ENCODE measurements around the gene TEX35.

The TEX35 gene

GRCh38 chr1:178512566-178513277, at the start of gene TEX35:
TSS of gene TEX35 (plus strand) at chr1:178513109. CDS start at chr1:178513189, 80 bp downstream.
- no peak within 1 kb of the TSS for H3K4me3 ChIP-seq (ENCODE audit: low read length)
- no peak for TF ChIP-seq ZNF274 (IDR thresholded peaks at IDR 0.05; ENCODE audit: low read depth, low read length)

DNA sequence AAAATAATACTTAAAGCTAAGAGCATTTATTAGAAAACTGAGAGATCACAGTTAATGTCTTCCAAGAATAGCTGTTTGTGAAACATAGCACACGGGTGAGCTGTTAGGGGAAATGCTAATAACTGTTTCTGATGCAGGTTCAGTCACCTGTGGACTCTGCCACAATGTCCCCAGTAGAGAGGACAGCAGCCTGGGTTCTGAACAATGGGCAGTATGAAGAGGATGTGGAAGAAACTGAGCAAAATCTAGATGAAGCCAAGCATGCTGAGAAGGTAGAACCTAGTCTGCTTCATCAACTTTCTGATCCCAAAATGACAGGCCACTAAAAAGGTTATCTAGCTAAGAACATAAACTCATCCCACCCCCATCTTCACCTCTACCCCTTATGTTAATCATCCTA, 48.8 kb upstream of the TEX35 start:
- TF ChIP-seq ZNF274 (IDR thresholded peaks at IDR 0.05; ENCODE audit: low read depth, low read length): no peak
- H3K4me3 ChIP-seq (ENCODE audit: low read length): no peak overlapping the region

DNA sequence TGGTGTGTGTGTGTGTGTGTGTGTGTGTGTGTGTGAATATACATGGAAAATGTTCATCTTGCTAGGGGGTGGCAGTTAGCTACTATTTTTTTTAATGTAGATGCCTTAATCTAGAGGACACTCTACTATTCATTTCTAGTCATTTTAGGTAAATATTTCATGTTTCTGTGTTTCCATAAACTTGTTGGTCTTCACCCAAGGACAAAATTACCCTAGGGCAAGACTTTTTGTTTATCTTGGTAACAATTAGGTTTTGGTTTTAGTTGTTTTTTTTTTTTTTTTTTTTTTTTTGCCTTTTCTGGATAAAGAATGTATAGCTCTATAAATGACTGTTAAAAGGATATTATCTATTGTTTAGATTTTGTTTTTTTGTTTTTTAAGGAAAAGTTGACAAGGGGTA, 48.3 kb upstream of the TEX35 start:
- no peak overlapping the region for H3K4me3 ChIP-seq (ENCODE audit: low read length)
- TF ChIP-seq ZNF274 (IDR thresholded peaks at IDR 0.05; ENCODE audit: low read depth, low read length): no peak

GRCh38 chr1:178465011-178465410, 47.9 kb upstream of the TEX35 start:
- TF ChIP-seq ZNF274 (IDR thresholded peaks at IDR 0.05; ENCODE audit: low read depth, low read length): no peak
- no peak overlapping the region for H3K4me3 ChIP-seq (ENCODE audit: low read length)

DNA sequence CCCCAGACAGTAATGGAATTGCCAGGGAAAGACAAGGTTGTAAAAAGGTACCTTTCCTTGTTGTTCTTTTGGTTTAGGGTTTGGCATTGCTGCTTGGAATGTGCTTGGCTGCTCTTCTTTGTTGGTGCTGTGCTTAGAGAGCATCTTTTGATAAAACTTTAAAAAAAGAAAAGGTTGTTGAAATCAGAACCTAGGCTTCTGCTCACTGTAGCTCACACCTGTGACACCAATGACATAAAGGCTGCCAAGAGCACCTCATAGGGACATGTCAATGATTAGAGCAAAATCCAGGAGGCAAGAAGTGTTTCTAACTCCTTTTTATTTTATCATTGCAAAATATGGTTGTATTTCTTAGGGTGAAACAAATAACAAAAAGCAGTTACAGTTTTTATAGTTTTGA, 45.1 kb upstream of the TEX35 start:
- no peak overlapping the region for H3K4me3 ChIP-seq (ENCODE audit: low read length)
- TF ChIP-seq ZNF274 (IDR thresholded peaks at IDR 0.05; ENCODE audit: low read depth, low read length): no peak

DNA sequence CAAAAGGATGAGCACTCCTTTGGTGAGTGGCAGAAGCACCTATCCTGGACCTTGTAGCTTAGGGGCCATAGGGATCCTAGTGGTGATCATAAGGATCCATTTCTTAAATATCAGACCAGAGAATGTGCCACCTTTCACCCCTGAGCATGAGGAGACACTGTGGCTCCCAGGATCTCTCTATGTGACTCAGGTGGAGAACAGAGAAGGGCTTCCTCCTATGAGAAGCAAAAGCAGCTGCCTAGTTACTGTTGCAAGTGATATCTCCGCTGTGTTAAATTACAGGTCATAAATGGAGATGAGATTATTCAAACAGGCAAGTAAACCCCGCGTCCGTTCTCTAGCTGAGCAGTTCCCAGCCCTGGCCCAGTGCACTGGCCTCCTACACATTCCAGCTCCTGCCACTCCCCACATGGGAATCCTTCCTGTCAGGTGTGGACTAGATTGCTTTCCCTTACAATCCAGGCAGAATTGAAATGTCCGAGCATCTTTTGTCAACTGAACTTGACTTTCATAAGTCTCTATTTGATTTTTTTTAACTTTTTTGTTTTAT, 42.4 kb upstream of the TEX35 start:
- TF ChIP-seq ZNF274 (IDR thresholded peaks at IDR 0.05; ENCODE audit: low read depth, low read length): no peak
- H3K4me3 ChIP-seq (ENCODE audit: low read length): no peak overlapping the region

- no peak for TF ChIP-seq ZNF274 (IDR thresholded peaks at IDR 0.05; ENCODE audit: low read depth, low read length)
- no peak overlapping the region for H3K4me3 ChIP-seq (ENCODE audit: low read length)
Measured at GRCh38 chr1:178472531-178472930, 40.4 kb upstream of the TEX35 start.

DNA sequence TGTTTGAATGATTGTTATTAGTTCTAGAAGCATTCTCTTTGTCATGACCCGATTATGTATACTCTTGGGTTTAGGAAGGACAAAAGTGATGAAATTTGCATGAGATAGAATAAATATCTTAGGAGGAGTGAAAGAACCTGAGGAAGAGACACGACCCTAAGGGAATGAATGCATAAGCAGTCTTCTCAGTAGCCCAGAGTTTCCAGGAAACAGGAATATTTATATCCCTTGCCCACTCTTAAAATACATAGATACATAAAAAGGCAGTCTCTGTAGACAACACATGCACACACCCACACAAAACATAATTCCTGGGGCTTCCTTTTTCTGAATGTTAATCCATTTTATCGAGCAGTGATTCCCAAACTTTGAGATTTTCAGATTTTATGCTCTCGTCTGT, 35.5 kb upstream of the TEX35 start:
- TF ChIP-seq ZNF274 (IDR thresholded peaks at IDR 0.05; ENCODE audit: low read depth, low read length): no peak

GRCh38 chr1:178477841-178478240, 35.1 kb upstream of the TEX35 start:
- TF ChIP-seq ZNF274 (IDR thresholded peaks at IDR 0.05; ENCODE audit: low read depth, low read length): no peak

More for the DNA sequence above, 35.5 kb upstream of the TEX35 start:
- no peak overlapping the region for H3K4me3 ChIP-seq (ENCODE audit: low read length)

DNA sequence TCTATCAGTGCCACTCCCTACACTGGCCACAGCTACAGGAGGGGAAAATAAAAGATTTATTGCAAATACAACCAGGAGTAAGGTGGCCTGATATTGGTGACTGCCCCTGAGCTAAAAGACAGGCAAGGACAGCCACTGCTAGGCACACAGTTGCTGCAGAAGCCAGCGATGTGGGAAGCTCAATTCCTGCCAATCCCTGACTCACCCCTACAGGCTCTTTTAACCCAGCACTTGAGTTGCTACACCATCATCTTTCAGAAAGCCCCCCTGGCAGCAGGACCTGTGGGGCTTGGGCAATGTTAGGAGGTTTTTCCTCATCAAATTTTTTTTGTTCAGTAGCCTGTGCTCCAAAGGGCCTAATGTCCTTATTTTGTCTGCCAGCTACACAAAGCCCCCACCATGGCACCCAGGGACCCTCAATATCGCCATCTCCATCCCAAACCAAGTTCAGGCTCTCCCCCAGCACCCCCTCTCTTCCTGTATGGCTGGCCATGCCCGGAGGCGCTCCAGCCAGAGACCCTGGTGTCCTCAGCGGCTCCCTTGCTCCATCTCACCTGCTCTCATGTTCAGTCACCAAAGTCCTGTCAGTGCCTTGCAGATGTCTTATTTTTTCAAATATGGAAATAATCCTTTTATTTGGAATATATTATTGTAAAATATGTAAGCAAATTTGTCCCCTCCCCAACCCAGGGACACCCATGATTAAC, 29.5 kb upstream of the TEX35 start:
- no peak overlapping the region for H3K4me3 ChIP-seq (ENCODE audit: low read length)
- TF ChIP-seq ZNF274 (IDR thresholded peaks at IDR 0.05; ENCODE audit: low read depth, low read length): no peak

More at GRCh38 chr1:178477841-178478240, 35.1 kb upstream of the TEX35 start:
- no peak overlapping the region for H3K4me3 ChIP-seq (ENCODE audit: low read length)

DNA sequence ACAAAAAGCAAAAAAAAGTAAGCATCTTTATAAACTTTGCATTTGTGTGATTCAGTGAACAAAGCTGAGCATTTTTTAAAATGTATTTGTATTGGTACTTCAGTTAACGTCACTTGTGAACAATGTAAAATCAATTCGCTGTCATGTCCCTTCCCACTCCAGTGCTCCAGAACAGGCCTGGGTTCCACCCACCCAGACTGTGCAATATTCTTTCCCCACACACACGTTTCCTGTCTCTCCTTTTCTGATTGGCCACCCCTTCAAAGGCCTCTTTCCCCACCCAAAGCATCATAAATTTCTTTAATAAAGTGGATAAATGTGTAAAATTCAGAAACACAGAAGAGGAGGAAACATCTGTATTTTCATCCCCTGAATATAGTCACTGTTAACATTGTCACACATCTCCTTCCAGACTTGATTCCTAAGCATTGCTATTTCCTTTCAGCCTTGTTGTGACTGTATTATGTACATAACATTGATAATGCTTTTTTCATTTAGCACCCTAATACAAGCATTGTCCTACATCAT, 28.1 kb upstream of the TEX35 start:
- H3K4me3 ChIP-seq (ENCODE audit: low read length): no peak overlapping the region
- no peak for TF ChIP-seq ZNF274 (IDR thresholded peaks at IDR 0.05; ENCODE audit: low read depth, low read length)

DNA sequence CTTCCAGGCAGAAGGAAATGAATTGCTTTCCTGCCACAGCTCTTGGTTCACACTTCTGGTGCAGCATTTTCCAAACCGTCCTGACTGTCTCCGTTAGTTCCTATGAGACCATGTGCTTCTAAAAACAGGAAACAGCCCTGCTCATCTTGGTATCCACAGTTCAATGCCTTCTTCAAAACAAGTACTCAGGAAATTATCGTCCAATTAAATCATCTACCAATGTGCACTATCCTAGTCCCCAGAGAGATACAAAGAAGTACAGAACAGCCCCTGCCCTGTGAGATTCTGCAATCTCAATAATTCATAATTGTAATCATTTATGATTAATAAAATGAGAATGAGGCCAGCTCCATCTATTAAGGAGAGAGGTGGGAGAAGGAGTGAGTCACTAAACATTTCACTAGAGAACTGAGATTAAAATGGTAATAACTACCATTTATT, 27.3 kb upstream of the TEX35 start:
- H3K4me3 ChIP-seq (ENCODE audit: low read length): no peak overlapping the region
- no peak for TF ChIP-seq ZNF274 (IDR thresholded peaks at IDR 0.05; ENCODE audit: low read depth, low read length)

DNA sequence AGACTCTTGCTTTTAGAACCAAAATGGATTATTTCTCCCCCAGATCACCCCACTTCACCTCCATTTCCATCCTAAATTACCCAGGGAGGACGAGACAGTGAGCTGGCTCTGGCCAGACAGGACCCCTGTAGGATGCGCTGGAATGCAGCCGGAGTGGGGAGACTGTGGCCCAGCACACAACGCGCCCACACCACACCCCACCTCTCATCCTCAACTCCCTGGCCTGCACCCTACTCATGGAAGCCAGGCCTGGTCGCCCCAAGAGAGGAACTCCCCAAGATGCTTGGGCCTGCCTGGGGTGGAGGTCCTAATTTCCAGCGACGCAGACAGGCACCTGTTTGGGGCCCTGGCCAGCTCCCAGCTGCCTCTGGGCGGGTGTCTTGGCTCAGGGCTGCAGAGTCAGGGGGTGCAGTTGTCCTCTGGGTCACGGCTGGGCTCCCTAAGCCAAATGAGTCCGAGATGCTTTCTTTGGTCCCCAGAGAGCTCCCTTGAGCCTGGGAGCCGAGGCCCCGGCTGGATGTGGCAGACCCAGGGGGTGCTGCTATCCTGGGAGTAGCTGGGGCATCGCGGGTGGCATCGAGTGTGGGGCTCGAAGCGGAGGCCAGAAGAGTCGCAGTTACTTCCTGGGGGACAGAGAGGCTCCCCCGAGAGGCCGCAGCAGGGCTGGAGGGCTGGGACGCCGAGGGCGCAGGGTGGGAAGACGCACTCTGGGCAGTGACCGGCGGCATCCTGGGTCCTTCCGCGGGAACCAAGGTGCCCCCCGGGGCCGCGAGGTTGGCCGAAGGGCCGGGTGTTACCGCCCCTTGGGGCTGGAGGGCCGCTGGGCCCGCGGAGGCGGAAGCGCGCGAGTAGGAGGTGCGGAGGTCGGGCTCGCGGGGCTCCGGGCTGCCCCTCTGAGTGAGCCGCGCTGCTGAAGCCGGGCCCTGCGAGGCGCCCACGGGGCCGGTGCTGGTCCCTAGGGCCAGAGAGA, 26.5 kb upstream of the TEX35 start:
- no peak for TF ChIP-seq ZNF274 (IDR thresholded peaks at IDR 0.05; ENCODE audit: low read depth, low read length)
- H3K4me3 ChIP-seq (ENCODE audit: low read length): no peak overlapping the region; the same call in 1 of the 2 replicates

Data from GM08714 (cell line).